GM12878 (cell line): ENCODE results near the gene CD151. TPM values are rescaled to one million over a fixed set of nuclear protein-coding genes. Genes with fewer than 3 reads are reported as not detected.

Source experiments
- ATAC-seq: fragments of 200-7000 bp; cut with Tn5 transposase; 3 replicates; pipeline ENCODE4 v1.9.1; 2020; ENCODE audit warnings: mild to moderate bottlenecking, moderate library complexity
- BruUV-seq: library from RNA; stranded (reverse); fragments of 400-500 nt; replicated peaks from 2 replicates; lab custom pipeline; 2021; lab: Mats Ljungman, UMichigan
- CTCF ChIA-PET: fragments of 300-600 bp; sonication (Branson Sonifier 250); formaldehyde crosslinking; extraction: SDS; loops from one replicate; lab custom pipeline; 2021; ENCODE audit warnings: inconsistent platforms; lab: Yijun Ruan, JAX
- POLR2A ChIA-PET: fragments of 350-600 bp; formaldehyde crosslinking; extraction: SDS; loops from one replicate; lab custom pipeline; 2021; ENCODE audit warnings: inconsistent platforms; lab: Charles Lee
- RAD21 ChIA-PET: fragments of 300-600 bp; sonication (Branson Sonifier 250); formaldehyde crosslinking; loops from one replicate; lab custom pipeline; 2023; ENCODE audit warnings: antibody characterized with exemption; ENCODE audit not compliant: unreplicated experiment; lab: Charles Lee
- SMC1A ChIA-PET: fragments of 300-600 bp; sonication (Branson Sonifier 250); formaldehyde crosslinking; loops from one replicate; lab custom pipeline; 2023; ENCODE audit not compliant: unreplicated experiment, uncharacterized antibody; lab: Charles Lee
- DNase-seq: peaks from one replicate; pipeline ENCODE4 v3.0.0-alpha.2; 2011; ENCODE audit warnings: low read depth, low spot score
- FAIRE-seq: peaks from 3 replicates; lab custom pipeline; 2011; peaks lifted over from hg19 to GRCh38; lab: Jason Lieb, UNC
- H2AFZ ChIP-seq: 2 replicates; pipeline ENCODE4 v1.6.0; 2011; ENCODE audit warnings: low read depth, low read length, control low read depth; ENCODE audit not compliant: control insufficient read depth
- H3K27ac ChIP-seq: 2 replicates; pipeline ENCODE4 v1.5.1; 2011; ENCODE audit warnings: control low read depth; ENCODE audit not compliant: control insufficient read depth, insufficient read depth
- H3K27me3 ChIP-seq, 2 experiments: replicated peaks in 1 of 2; 2 replicates each; pipeline versions ENCODE4 v1.6.0 to v1.6.1; 2011; ENCODE audit warnings: low read length in 1 of 2; ENCODE audit not compliant: control insufficient read depth in 2 of 2, insufficient read depth in 2 of 2
- H3K36me3 ChIP-seq, 2 experiments: 2 replicates each; pipeline ENCODE4 v1.5.1; 2011; ENCODE audit warnings: low read length in 1 of 2; ENCODE audit not compliant: control insufficient read depth in 2 of 2, insufficient read depth in 2 of 2
- H3K4me1 ChIP-seq: 2 replicates; pipeline ENCODE4 v1.6.1; 2011; ENCODE audit warnings: mild to moderate bottlenecking, low read length, moderate library complexity, mixed read lengths; ENCODE audit not compliant: control insufficient read depth, insufficient read depth
- H3K4me2 ChIP-seq: 2 replicates; pipeline ENCODE4 v1.6.0; 2011; ENCODE audit warnings: control low read depth; ENCODE audit not compliant: control insufficient read depth, insufficient read depth
- H3K4me3 ChIP-seq: fragments of 200-600 bp; sonication (generic); 2 replicates; pipeline ENCODE4 v1.5.1; 2016
- H3K79me2 ChIP-seq: 2 replicates; pipeline ENCODE4 v1.6.0; 2011; ENCODE audit warnings: low read length; ENCODE audit not compliant: control insufficient read depth, insufficient read depth
- H3K9ac ChIP-seq: 2 replicates; pipeline ENCODE4 v1.8.0; 2011; ENCODE audit warnings: low read length, control low read depth, mixed read lengths; ENCODE audit not compliant: control insufficient read depth, insufficient read depth
- H3K9me3 ChIP-seq: replicated peaks from 3 replicates; pipeline ENCODE4 v1.5.1; 2011; ENCODE audit warnings: mild to moderate bottlenecking, low read length; ENCODE audit not compliant: control insufficient read depth, insufficient read depth
- H4K20me1 ChIP-seq: 2 replicates; pipeline ENCODE4 v1.6.0; 2011; ENCODE audit not compliant: control insufficient read depth, insufficient read depth
- BHLHE40 ChIP-seq, 2 experiments: fragments of 450-650 bp in 1 of 2; IDR thresholded peaks; 2 replicates each; pipeline ENCODE4 v1.6.1; 2011 to 2017; ENCODE audit warnings: low read depth in 2 of 2, borderline replicate concordance in 1 of 2, improper control_type of control experiment in 1 of 2, low read length in 1 of 2, mild to moderate bottlenecking in 1 of 2
- EP300 ChIP-seq, 2 experiments: fragments of 150-350 bp in 1 of 2; IDR thresholded peaks; 2 replicates each; pipeline ENCODE4 v1.6.1; 2011 to 2012; ENCODE audit warnings: low read depth in 2 of 2, low read length in 2 of 2, borderline replicate concordance in 1 of 2, improper control_type of control experiment in 1 of 2, inconsistent platforms in 1 of 2; ENCODE audit not compliant: control insufficient read depth in 1 of 2
- ETV6 ChIP-seq, 2 experiments: fragments of 450-650 bp in 1 of 2; IDR thresholded peaks in 1 of 2; conservative IDR thresholded peaks in 1 of 2; 2 replicates each; pipeline ENCODE4 v1.6.1; 2014; ENCODE audit warnings: antibody characterized with exemption in 1 of 2, borderline replicate concordance in 1 of 2, low read depth in 1 of 2, mild to moderate bottlenecking in 1 of 2, moderate library complexity in 1 of 2
- MTA2 ChIP-seq: fragments of 450-650 bp; IDR thresholded peaks from 2 replicates; pipeline ENCODE4 v1.6.1; 2016; ENCODE audit warnings: low read depth, mild to moderate bottlenecking, moderate library complexity
- MYB ChIP-seq: fragments of 150-350 bp; IDR thresholded peaks from 2 replicates; pipeline ENCODE4 v1.6.1; 2014; ENCODE audit warnings: mild to moderate bottlenecking, low read depth, low read length, borderline replicate concordance
- NR2C1 ChIP-seq: fragments of 450-650 bp; IDR thresholded peaks from 2 replicates; pipeline ENCODE4 v1.6.1; 2017; ENCODE audit warnings: antibody characterized with exemption, mild to moderate bottlenecking, moderate library complexity
- NR2C2 ChIP-seq: IDR thresholded peaks from 2 replicates; pipeline ENCODE4 v1.6.1; 2011; ENCODE audit warnings: borderline replicate concordance, low read depth; ENCODE audit not compliant: control insufficient read depth, insufficient read length
- PML ChIP-seq: IDR thresholded peaks from 2 replicates; pipeline ENCODE4 v1.6.1; 2012; ENCODE audit warnings: low read length, inconsistent platforms
- POLR2A ChIP-seq: IDR thresholded peaks from 2 replicates; pipeline ENCODE4 v1.6.1; 2011; ENCODE audit warnings: low read depth, mild to moderate bottlenecking, low read length
- RAD21 ChIP-seq: IDR thresholded peaks from 2 replicates; pipeline ENCODE4 v1.6.1; 2011; ENCODE audit warnings: mild to moderate bottlenecking, low read depth, low read length, moderate library complexity; ENCODE audit not compliant: insufficient read depth
- RFX5 ChIP-seq: IDR thresholded peaks from 2 replicates; pipeline ENCODE4 v1.6.1; 2011; ENCODE audit warnings: low read depth, low read length, improper control_type of control experiment
- RUNX3 ChIP-seq: IDR thresholded peaks from 2 replicates; pipeline ENCODE4 v1.6.1; 2012; ENCODE audit warnings: low read length, inconsistent platforms
- SUZ12 ChIP-seq: fragments of 200-600 bp; sonication (generic); IDR thresholded peaks from one replicate; pipeline ENCODE4 v1.6.1; 2018; ENCODE audit warnings: antibody characterized with exemption, mild to moderate bottlenecking; ENCODE audit not compliant: unreplicated experiment
- TARDBP ChIP-seq: IDR thresholded peaks from 2 replicates; pipeline ENCODE4 v1.6.1; 2016; ENCODE audit warnings: borderline replicate concordance
- WRNIP1 ChIP-seq: IDR thresholded peaks from 2 replicates; pipeline ENCODE4 v1.6.1; 2011; ENCODE audit warnings: low read depth, low read length, improper control_type of control experiment, borderline replicate concordance
- YY1 ChIP-seq: IDR thresholded peaks from 2 replicates; pipeline ENCODE4 v1.6.1; 2011; ENCODE audit warnings: low read depth, mild to moderate bottlenecking, low read length
- WGBS: methylation state at CpG from one replicate; pipeline ENCODE4 v1.1.6; 2016; ENCODE audit warnings: low lambda C conversion rate; ENCODE audit not compliant: insufficient replicate concordance, insufficient coverage; ENCODE audit errors: missing lambda C conversion rate; 5-methylcytosine and 5-hydroxymethylcytosine counted together
- in situ Hi-C: fragments of 300-500 bp; cut with MboI; formaldehyde crosslinking; loops from 9 replicates; pipeline ENCODE4 v1.14.3; 2018; ENCODE audit warnings: mixed read lengths
- intact Hi-C: fragments of 100-400 bp; cut with micrococcal nuclease; formaldehyde crosslinking; loops from one replicate; pipeline ENCODE4 v1.14.2; 2022; ENCODE audit not compliant: unreplicated experiment
- polyA plus RNA-seq, 11 experiments: library from polyadenylated mRNA; depleted of rRNA in 4 of 11; unstranded in 6 of 11; stranded (reverse) in 5 of 11; fragments of >200 nt; fragmentation: Nextera tagmentation in 4 of 11; fragmentation: Illumina TruSeq in 1 of 11; extraction: Ambion mirVana in 4 of 11; extraction: Trizol in 1 of 11; gene quantifications; 1 replicate in 1 of 11; 2 replicates in 10 of 11; pipeline versions ENCODE4 v1.2.1 to v1.2.3, GENCODE V29; 2011 to 2016; ENCODE audit warnings: inconsistent platforms in 2 of 11, missing spikeins in 2 of 11, low read depth in 1 of 11
- total RNA-seq, 4 experiments: library from RNA; depleted of rRNA in 3 of 4; stranded (reverse); fragments of >200 nt in 3 of 4; fragmentation: Illumina TruSeq in 1 of 4; extraction: Trizol in 1 of 4; gene quantifications; 2 replicates each; pipeline versions ENCODE4 v1.2.1 to v1.2.3, GENCODE V29; 2013 to 2021
- TF ChIP-seq, protein P1 (sequence below): fragments of 450-650 bp; IDR thresholded peaks from 2 replicates; pipeline ENCODE4 v1.6.1; 2016; ENCODE audit warnings: mild to moderate bottlenecking, moderate library complexity, borderline replicate concordance

The CD151 gene
- total and polyA plus RNA-seq, 10 of the 15 experiments (the other 5 are each of a cell fraction or from before 2014, with no cell fraction given) = 0.52 to 41.7 (median 14.7) TPM

GRCh38 chr11:788953-789940 lies 43.5 kb upstream of the CD151 start:
- in situ Hi-C loops = no loop called here
- ATAC-seq (peak; percentile 52), FAIRE-seq (no peak), DNase-seq (no peak)
- WGBS = 15% methylated on average over 31 of the region's 31 CpGs
- no peaks in the 10 kb centered on the region for H3K79me2 ChIP-seq
- H3K4me3 ChIP-seq = peak overlapping the region; percentile 63; the same call in 1 of the 2 replicates
- SMC1A ChIA-PET = no interaction called here
- H4K20me1 ChIP-seq = no peaks in the 10 kb centered on the region
- H3K9me3 ChIP-seq = no peaks in the 10 kb centered on the region
- POLR2A ChIA-PET = interaction anchor here (0.6 kb wide), 1 partner anchor 157 kb away, joined by 4 read pairs; no protein-coding TSS in a partner anchor
- H3K27ac ChIP-seq = peak overlapping the region; percentile 11; the same call in 1 of the 2 replicates
- CTCF ChIA-PET = no interaction called here
- H3K4me2 ChIP-seq = peak overlapping the region; percentile 59
- peak overlapping the region; percentile 56 for H3K9ac ChIP-seq
- no TSS peak for BruUV-seq
- no peaks in the 10 kb centered on the region for H3K27me3 ChIP-seq
- peaks cover 0 to 9% of the 10 kb centered on the region in 2 experiments; a peak in 2 of 4 replicates for H3K36me3 ChIP-seq
- RAD21 ChIA-PET = no interaction called here
- intact Hi-C loops = no loop called here
- no peak overlapping the region for H2AFZ ChIP-seq
- H3K4me1 ChIP-seq = peaks cover 7% of the 10 kb centered on the region
- no peak for TF ChIP-seq RFX5
- peak; percentile 46 for TF ChIP-seq RUNX3
- no peak for TF ChIP-seq EP300 (IDR thresholded peaks at IDR 0.05; ENCODE audit: borderline replicate concordance in 1 of 2, control insufficient read depth in 1 of 2, low read depth in 2 of 2, low read length in 2 of 2)
- TF ChIP-seq PML = no peak
- 0 out of 2 replicates have a peak, but pooled peaks have one; percentile 6 for TF ChIP-seq POLR2A
- no peak for TF ChIP-seq NR2C1
- no peak for TF ChIP-seq MYB
- peak in 1 of 2 experiments; percentile 59; a peak in 2 of 4 replicates for TF ChIP-seq BHLHE40 (IDR thresholded peaks at IDR 0.05; ENCODE audit: borderline replicate concordance in 1 of 2, low read depth in 2 of 2, low read length in 1 of 2)
- TF ChIP-seq YY1 = no peak
- TF ChIP-seq WRNIP1 = no peak
- no peak for TF ChIP-seq RAD21
- TF ChIP-seq, protein P1, sequence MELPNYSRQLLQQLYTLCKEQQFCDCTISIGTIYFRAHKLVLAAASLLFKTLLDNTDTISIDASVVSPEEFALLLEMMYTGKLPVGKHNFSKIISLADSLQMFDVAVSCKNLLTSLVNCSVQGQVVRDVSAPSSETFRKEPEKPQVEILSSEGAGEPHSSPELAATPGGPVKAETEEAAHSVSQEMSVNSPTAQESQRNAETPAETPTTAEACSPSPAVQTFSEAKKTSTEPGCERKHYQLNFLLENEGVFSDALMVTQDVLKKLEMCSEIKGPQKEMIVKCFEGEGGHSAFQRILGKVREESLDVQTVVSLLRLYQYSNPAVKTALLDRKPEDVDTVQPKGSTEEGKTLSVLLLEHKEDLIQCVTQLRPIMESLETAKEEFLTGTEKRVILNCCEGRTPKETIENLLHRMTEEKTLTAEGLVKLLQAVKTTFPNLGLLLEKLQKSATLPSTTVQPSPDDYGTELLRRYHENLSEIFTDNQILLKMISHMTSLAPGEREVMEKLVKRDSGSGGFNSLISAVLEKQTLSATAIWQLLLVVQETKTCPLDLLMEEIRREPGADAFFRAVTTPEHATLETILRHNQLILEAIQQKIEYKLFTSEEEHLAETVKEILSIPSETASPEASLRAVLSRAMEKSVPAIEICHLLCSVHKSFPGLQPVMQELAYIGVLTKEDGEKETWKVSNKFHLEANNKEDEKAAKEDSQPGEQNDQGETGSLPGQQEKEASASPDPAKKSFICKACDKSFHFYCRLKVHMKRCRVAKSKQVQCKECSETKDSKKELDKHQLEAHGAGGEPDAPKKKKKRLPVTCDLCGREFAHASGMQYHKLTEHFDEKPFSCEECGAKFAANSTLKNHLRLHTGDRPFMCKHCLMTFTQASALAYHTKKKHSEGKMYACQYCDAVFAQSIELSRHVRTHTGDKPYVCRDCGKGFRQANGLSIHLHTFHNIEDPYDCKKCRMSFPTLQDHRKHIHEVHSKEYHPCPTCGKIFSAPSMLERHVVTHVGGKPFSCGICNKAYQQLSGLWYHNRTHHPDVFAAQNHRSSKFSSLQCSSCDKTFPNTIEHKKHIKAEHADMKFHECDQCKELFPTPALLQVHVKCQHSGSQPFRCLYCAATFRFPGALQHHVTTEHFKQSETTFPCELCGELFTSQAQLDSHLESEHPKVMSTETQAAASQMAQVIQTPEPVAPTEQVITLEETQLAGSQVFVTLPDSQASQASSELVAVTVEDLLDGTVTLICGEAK = no peak
- no peak for TF ChIP-seq TARDBP
- TF ChIP-seq ETV6 (conservative IDR thresholded peaks at IDR 0.05 in 1 of 2, IDR thresholded peaks at IDR 0.05 in 1 of 2; ENCODE audit: borderline replicate concordance in 1 of 2, low read depth in 1 of 2) = no peak
- no peak for TF ChIP-seq MTA2
- no peak for TF ChIP-seq SUZ12
- no peak for TF ChIP-seq NR2C2
